PC-9 (cell line): ENCODE data around the gene COX18. TPM values are rescaled to one million over a fixed set of nuclear protein-coding genes. Genes with fewer than 3 reads are reported as not detected.

Source experiments
- BruUV-seq: library from RNA; stranded (reverse); fragments of 400-500 nt; replicated peaks from 2 replicates; lab custom pipeline; 2021; lab: Mats Ljungman, UMichigan
- CTCF ChIA-PET: fragments of 300-600 bp; sonication (Branson Sonifier 250); formaldehyde crosslinking; loops from one replicate; lab custom pipeline; 2022; ENCODE audit warnings: antibody characterized with exemption; lab: Charles Lee
- POLR2A ChIA-PET: fragments of 300-600 bp; sonication (Branson Sonifier 250); formaldehyde crosslinking; loops from one replicate; lab custom pipeline; 2022; ENCODE audit warnings: antibody characterized with exemption; ENCODE audit not compliant: unreplicated experiment; lab: Charles Lee
- DNase-seq, 2 experiments: peaks; one replicate each; pipeline versions ENCODE4 v3.0.0 to v3.0.0-alpha.2; 2015 to 2022; ENCODE audit warnings: mixed read lengths in 1 of 2
- H2AFZ ChIP-seq: fragments of 200-600 bp; sonication (generic); 2 replicates; pipeline ENCODE4 v1.8.1; 2017; ENCODE audit warnings: antibody characterized with exemption
- H3F3A ChIP-seq: fragments of 200-600 bp; sonication (generic); 2 replicates; pipeline ENCODE4 v1.8.1; 2017; ENCODE audit warnings: antibody characterized with exemption, mild to moderate bottlenecking, low read depth; ENCODE audit not compliant: insufficient read depth
- H3K27ac ChIP-seq: fragments of 200-600 bp; sonication (generic); 2 replicates; pipeline ENCODE4 v1.6.1; 2016; ENCODE audit warnings: mixed run types
- H3K27me3 ChIP-seq: fragments of 200-600 bp; sonication (generic); 2 replicates; pipeline ENCODE4 v1.6.1; 2016; ENCODE audit warnings: low read depth, mixed run types; ENCODE audit not compliant: insufficient read depth
- H3K36me3 ChIP-seq: fragments of 200-600 bp; sonication (generic); 2 replicates; pipeline ENCODE4 v1.6.1; 2016; ENCODE audit warnings: low read depth, mixed run types
- H3K4me1 ChIP-seq: fragments of 200-600 bp; sonication (generic); replicated peaks from 2 replicates; pipeline ENCODE4 v1.6.1; 2016; ENCODE audit warnings: mixed run types; ENCODE audit not compliant: insufficient read depth
- H3K4me2 ChIP-seq: fragments of 200-600 bp; sonication (generic); 2 replicates; pipeline ENCODE4 v1.6.1; 2017; ENCODE audit warnings: mixed run types
- H3K4me3 ChIP-seq: fragments of 200-600 bp; sonication (generic); 2 replicates; pipeline ENCODE4 v1.6.1; 2016; ENCODE audit warnings: mixed run types
- H3K79me2 ChIP-seq: fragments of 200-600 bp; sonication (generic); 2 replicates; pipeline ENCODE4 v1.6.1; 2017; ENCODE audit warnings: low read depth, mixed run types
- H3K9me2 ChIP-seq: fragments of 200-600 bp; sonication (generic); 2 replicates; pipeline ENCODE4 v1.8.1; 2017; ENCODE audit warnings: mild to moderate bottlenecking; ENCODE audit not compliant: insufficient read depth
- H3K9me3 ChIP-seq: fragments of 200-600 bp; sonication (generic); 2 replicates; pipeline ENCODE4 v1.8.1; 2016; ENCODE audit warnings: low read depth; ENCODE audit not compliant: insufficient read depth
- H4K20me1 ChIP-seq: fragments of 200-600 bp; sonication (generic); 2 replicates; pipeline ENCODE4 v1.8.1; 2017; ENCODE audit not compliant: insufficient read depth
- CTCF ChIP-seq: fragments of 200-600 bp; sonication (generic); conservative IDR thresholded peaks from 2 replicates; pipeline ENCODE4 v1.6.1; 2017; ENCODE audit warnings: mixed run types, antibody characterized with exemption, mild to moderate bottlenecking, moderate library complexity
- EZH2 ChIP-seq: fragments of 200-600 bp; sonication (generic); IDR thresholded peaks from 2 replicates; pipeline ENCODE4 v1.8.0; 2017; ENCODE audit warnings: antibody characterized with exemption, low read depth
- intact Hi-C: fragments of 100-400 bp; cut with micrococcal nuclease; formaldehyde crosslinking; loops from one replicate; pipeline ENCODE4 v1.10.0; 2022; ENCODE audit not compliant: unreplicated experiment
- total RNA-seq: library from RNA; stranded (reverse); gene quantifications from 2 replicates; pipeline ENCODE4 v1.2.3, GENCODE V29; 2021

The COX18 gene
- total RNA-seq, 1 experiment from 2014 or later: 8.0 TPM

GRCh38 chr4:73053974-73054480 is 15.5 kb downstream of the COX18 start:
- no peaks in the 10 kb centered on the region for H3K27me3 ChIP-seq
- ChIA-PET POLR2A (no interaction called here), CTCF (no interaction called here)
- no peak overlapping the region for H3K4me2 ChIP-seq
- no peak overlapping the region for H3K4me3 ChIP-seq
- no peaks in the 10 kb centered on the region for H3K9me2 ChIP-seq
- no peaks in the 10 kb centered on the region; the same call in 1 of the 2 replicates for H3F3A ChIP-seq
- TF ChIP-seq CTCF (no peak), EZH2 (no peak)
- no peaks in the 10 kb centered on the region for H3K79me2 ChIP-seq
- H3K4me1 ChIP-seq: no peaks in the 10 kb centered on the region
- no TSS peak for BruUV-seq
- H3K9me3 ChIP-seq: no peaks in the 10 kb centered on the region
- H2AFZ ChIP-seq: no peak overlapping the region
- no peak overlapping the region for H3K27ac ChIP-seq
- no peak for DNase-seq
- intact Hi-C loops: no loop called here
- H3K36me3 ChIP-seq: no peaks in the 10 kb centered on the region; the same call in 1 of the 2 replicates
- H4K20me1 ChIP-seq: no peaks in the 10 kb centered on the region

GRCh38 chr4:73053076-73053475 is 16.4 kb downstream of the COX18 start:
- no peaks in the 10 kb centered on the region for H3K9me2 ChIP-seq
- no peaks in the 10 kb centered on the region for H3K9me3 ChIP-seq
- no peak overlapping the region for H3K27ac ChIP-seq
- no peaks in the 10 kb centered on the region for H3K79me2 ChIP-seq
- H2AFZ ChIP-seq: no peak overlapping the region
- DNase-seq: no peak
- intact Hi-C loops: no loop called here
- ChIA-PET CTCF (no interaction called here), POLR2A (no interaction called here)
- no TSS peak for BruUV-seq
- no peak overlapping the region for H3K4me3 ChIP-seq
- no peak overlapping the region for H3K4me2 ChIP-seq
- no peaks in the 10 kb centered on the region; the same call in 1 of the 2 replicates for H3F3A ChIP-seq
- H3K4me1 ChIP-seq: no peaks in the 10 kb centered on the region
- TF ChIP-seq EZH2 (no peak), CTCF (no peak)
- no peaks in the 10 kb centered on the region; the same call in 1 of the 2 replicates for H3K36me3 ChIP-seq
- H3K27me3 ChIP-seq: no peaks in the 10 kb centered on the region
- H4K20me1 ChIP-seq: no peaks in the 10 kb centered on the region

GRCh38 chr4:73051625-73052024 is 17.9 kb downstream of the COX18 start:
- H3K36me3 ChIP-seq: no peaks in the 10 kb centered on the region
- no peak overlapping the region for H3K4me3 ChIP-seq
- H3K4me2 ChIP-seq: no peak overlapping the region
- DNase-seq: no peak
- no peaks in the 10 kb centered on the region for H3K27me3 ChIP-seq
- POLR2A ChIA-PET: no interaction called here
- H3K9me2 ChIP-seq: no peaks in the 10 kb centered on the region
- no peak overlapping the region for H3K27ac ChIP-seq
- no peaks in the 10 kb centered on the region for H3K4me1 ChIP-seq
- no peaks in the 10 kb centered on the region for H3K79me2 ChIP-seq
- no peaks in the 10 kb centered on the region for H4K20me1 ChIP-seq
- H3K9me3 ChIP-seq: no peaks in the 10 kb centered on the region
- H3F3A ChIP-seq: no peaks in the 10 kb centered on the region; the same call in 1 of the 2 replicates
- CTCF ChIA-PET: no interaction called here
- intact Hi-C loops: no loop called here
- no peak overlapping the region for H2AFZ ChIP-seq
- TF ChIP-seq EZH2 (no peak), CTCF (no peak)
- BruUV-seq: no TSS peak
